GM21737 (cell line): ENCODE results near the gene TMEM225B.
"Not testable (repeated sequence)": the region's sequence is repeated elsewhere in the genome, so short reads cannot be mapped to it uniquely, and the experiment has no call there.

Experiments
- ATAC-seq: cut with Tn5 transposase; IDR thresholded peaks from one replicate; pipeline ENCODE4 v1.9.1; 2021; ENCODE audit warnings: mild to moderate bottlenecking, moderate library complexity; ENCODE audit not compliant: unreplicated experiment

Gene TMEM225B

GRCh38 chr7:99597762-99598501 is at the start of gene TMEM225B:
TSS of gene TMEM225B (plus strand) at chr7:99598267. CDS start at chr7:99604389, 6,122 bp downstream.
- no peak for ATAC-seq

DNA sequence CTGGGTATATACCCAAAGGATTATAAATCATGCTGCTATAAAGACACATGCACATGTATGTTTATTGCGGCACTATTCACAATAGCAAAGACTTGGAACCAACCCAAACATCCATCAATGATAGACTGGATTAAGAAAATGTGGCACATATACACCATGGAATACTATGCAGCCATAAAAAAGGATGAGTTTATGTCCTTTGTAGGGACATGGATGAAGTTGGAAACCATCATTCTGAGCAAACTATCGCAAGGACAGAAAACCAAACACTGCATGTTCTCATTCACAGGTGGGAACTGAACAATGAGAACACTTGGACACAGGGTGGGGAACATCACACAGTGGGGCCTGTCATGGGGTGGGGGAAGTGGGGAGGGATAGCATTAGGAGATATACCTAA is 48.5 kb upstream of the TMEM225B start:
- not testable (repeated sequence) for ATAC-seq

- ATAC-seq, result no peak
Measured at GRCh38 chr7:99551334-99551733, 46.7 kb upstream of the TMEM225B start.

- ATAC-seq, result peak; percentile 94
Measured at GRCh38 chr7:99551767-99552463, 46.2 kb upstream of the TMEM225B start, which contains the start of gene FAM200A. TSS of gene FAM200A (minus strand) at chr7:99552114. CDS start at chr7:99548407, 3,707 bp downstream.

DNA sequence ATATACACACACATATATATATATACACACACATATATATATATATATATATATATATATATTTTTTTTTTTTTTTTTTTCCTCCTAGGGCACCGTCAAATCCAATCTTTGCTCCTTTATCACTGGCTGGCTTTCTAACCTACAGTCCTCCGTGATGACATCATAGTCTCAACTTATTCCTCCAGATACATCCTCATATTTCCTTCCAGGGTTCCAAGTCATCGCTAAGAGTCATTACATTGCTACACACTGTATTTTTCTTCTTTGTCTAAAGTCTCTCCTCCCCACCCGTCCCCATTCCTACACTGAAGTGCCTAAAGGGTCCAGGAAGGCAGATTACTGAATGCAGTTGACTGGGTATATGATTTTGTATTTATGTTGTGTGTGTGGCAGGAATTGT is 45.0 kb upstream of the TMEM225B start:
- ATAC-seq, result no peak

DNA sequence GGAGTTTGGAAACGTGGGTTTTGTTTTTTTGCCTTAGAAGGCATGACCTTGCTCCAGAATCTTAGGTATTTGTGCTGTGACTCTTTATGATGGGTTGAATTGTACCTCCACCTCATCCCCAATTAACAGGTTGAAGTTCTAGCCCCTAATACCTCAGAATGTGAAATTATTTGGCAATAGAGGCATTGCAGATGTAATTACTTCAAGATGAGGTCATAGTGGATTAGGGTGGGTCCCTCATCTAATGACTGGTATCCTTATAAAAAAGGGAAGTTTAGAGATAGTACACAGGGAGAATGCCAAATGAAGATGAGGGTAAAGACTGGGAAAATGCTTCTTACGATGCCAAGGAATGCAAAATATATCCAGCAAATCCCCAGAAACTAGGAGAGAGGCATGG is 43.1 kb upstream of the TMEM225B start:
- no peak for ATAC-seq

DNA sequence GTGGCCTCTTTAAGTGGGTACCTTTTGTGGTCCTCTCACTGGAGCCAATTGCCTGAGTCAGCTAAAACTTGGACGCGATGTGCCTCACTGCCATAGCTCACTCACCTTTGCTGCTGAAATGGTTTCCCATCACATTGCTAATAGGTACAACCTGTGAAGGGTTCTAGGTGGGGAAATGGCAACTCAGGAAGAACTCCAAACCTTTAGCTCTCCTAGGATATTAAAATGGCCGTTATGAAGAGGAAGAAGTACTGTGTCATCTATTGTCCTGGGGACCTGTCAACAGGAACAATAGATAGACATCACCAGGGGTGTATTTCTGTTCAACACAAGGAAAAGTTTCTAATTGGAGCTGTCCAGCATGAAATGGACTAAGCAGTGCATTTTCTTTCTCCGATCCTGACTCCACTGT is 40.9 kb upstream of the TMEM225B start:
- ATAC-seq, result no peak

DNA sequence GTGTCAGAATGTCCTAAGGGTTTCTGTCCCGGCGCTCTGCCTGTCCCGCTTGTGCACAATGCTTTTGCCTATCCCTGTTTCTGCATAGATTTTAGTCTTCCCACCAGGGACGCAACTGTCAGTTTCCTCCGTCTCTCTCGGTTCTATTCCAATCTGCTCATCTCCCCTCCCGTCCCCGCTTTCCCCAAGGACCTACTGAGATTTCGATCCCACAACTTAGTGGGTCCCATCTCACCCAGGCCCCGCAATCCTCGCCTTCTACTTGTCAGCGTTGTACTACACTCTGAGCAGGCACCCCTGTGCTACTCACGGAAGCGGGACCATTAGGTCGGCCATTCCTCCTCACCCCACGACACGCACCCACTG is 40.1 kb upstream of the TMEM225B start:
- peak; percentile 43 for ATAC-seq

- peak; percentile 71 for ATAC-seq
Measured at GRCh38 chr7:99558306-99559174, 39.5 kb upstream of the TMEM225B start, which contains the start of gene ZNF655. TSS of gene ZNF655 (plus strand) at chr7:99558642. CDS start at chr7:99560560, 1,918 bp downstream.

DNA sequence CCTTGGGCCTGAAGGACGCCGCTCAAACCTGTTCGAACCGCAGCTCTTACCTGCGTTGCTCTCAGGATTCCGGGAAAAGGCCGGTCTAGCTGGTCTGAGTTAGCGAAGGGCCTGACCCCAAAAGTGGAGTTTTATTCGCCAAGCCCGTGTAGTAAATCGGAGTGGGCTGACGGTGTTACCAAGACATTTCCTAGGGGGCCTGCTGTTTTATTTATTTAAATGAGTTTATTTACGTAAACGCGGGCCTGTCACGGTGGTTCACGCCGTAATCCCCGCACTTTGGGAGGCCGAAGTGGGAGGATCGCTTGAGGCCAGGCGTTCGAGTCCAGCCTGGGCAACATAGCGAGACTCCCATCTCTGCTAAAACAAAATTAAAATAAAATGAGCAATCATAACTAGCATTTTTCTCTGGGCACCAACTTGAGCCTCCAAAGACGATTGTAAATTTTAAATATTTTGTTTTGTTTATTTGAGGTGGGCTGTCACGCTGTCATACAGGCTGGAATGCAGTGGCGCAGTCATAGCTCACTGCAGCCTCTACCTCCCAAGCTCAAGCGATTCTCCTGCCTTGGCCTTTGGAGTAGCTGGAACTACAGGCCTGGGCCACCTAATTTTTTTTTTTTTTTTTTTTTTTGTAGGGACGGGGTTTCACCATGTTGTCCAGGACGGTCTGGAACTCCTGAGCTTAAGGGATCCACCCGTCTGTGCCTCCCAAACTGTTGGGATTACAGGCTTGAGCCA is 38.7 kb upstream of the TMEM225B start:
- no peak for ATAC-seq

GRCh38 chr7:99560834-99561736 is 37.0 kb upstream of the TMEM225B start:
- ATAC-seq, result no peak

GRCh38 chr7:99561737-99562051 is 36.4 kb upstream of the TMEM225B start:
- no peak for ATAC-seq

- ATAC-seq, result no peak
Measured at GRCh38 chr7:99562114-99562784, 35.8 kb upstream of the TMEM225B start.

- no peak for ATAC-seq
Measured at GRCh38 chr7:99562832-99563231, 35.2 kb upstream of the TMEM225B start.

DNA sequence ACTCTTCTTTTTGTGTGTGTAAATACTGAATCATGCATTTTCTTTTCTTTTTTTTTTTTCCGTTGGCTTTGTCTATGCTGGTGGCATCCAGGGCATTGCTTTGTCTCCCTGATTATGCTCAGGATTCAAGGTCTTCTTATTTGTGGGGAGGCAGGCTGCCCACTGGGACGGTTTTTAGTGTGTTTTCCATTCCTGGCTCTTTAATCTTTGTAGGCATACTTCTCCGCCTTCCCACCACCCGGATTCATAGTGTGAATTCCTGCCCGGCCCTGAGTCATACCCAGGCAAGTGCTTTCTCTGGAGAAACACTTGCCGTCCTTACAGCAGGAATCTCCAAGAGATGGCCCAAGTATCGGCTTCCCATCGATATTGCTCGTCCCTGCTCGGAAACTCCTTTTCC is 34.4 kb upstream of the TMEM225B start:
- ATAC-seq, result no peak

GRCh38 chr7:99568770-99569169 is 29.3 kb upstream of the TMEM225B start:
- ATAC-seq, result not testable (repeated sequence)

- ATAC-seq, result no peak
Measured at GRCh38 chr7:99571768-99572167, 26.3 kb upstream of the TMEM225B start.

DNA sequence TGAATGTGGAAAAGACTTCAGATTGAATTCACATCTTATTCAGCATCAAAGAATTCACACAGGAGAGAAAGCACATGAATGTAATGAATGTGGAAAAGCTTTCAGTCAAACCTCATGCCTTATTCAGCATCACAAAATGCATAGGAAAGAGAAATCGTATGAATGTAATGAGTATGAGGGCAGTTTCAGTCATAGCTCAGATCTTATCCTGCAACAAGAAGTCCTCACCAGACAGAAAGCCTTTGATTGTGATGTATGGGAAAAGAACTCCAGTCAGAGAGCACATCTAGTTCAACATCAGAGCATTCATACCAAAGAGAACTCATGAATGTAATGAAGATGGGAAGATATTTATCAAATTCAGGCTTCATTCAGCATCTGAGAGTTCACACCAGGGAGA is 24.8 kb upstream of the TMEM225B start:
- no peak for ATAC-seq

GRCh38 chr7:99576251-99576650 is 21.8 kb upstream of the TMEM225B start:
- no peak for ATAC-seq
